ENCODE measurements around the gene BARD1. TPM values are rescaled to one million over a fixed set of nuclear protein-coding genes. Genes with fewer than 3 reads are reported as not detected.

Gene BARD1
- total and polyA plus RNA-seq, 2 of the 13 experiments (the other 11 are each of a cell fraction or from before 2014, with no cell fraction given) = 5.3 to 30.4 TPM

DNA sequence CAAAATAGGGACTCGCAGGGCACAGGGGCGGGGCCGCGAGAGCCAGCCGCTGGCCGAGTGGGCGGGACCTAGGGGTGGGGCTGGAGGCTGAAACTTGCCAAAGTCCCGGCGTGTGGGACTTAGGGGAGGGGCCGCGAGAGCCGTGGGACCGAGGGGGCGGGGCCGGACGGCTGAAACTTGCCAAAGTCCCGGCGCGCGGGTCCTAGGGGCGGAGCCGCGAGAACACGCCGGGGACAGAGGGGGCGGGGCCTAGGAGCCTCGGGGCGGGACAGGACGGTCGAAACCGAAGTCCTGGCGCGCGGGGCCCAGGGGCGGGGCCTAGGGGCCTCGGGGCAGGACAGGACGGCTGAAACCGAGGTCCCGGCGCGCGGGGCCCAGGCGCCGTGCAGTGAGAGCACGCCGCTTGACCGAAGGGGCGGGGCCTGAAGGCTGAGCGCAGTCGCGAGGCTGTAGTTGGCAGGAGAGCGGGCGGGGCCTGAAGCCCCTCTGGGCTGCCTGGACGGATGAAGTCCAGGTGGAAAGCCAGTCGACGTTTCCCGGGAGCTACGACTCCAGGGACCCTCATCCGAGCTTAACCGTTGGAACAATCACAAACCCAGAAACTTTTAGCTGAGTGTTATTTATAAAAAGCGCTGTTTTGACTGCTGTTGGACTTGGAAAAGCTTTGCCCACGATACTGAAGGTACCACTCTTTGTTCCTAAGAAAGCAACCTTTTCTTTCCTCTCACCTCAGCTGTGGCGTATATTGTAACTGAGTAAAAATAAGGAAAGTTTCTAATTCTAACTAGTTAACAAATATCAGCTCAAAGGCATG is 475 bp upstream of the BARD1 start (continued):
- TF ChIP-seq ZNF816 (CRISPR knock-in tag; IDR thresholded peaks at IDR 0.05; ENCODE audit: borderline replicate concordance) (0 out of 2 replicates have a peak, but pooled peaks have one; percentile 76), ZNF280B (CRISPR knock-in tag; IDR thresholded peaks at IDR 0.05; ENCODE audit: borderline replicate concordance) (no peak), RORA (CRISPR knock-in tag; IDR thresholded peaks at IDR 0.05) (no peak), ZNF260 (CRISPR knock-in tag; IDR thresholded peaks at IDR 0.05; ENCODE audit: borderline replicate concordance, low read depth) (no peak), TFE3 (CRISPR knock-in tag; IDR thresholded peaks at IDR 0.05) (0 out of 2 replicates have a peak, but pooled peaks have one; percentile 69), ATF7-NPFF (CRISPR knock-in tag; IDR thresholded peaks at IDR 0.05; ENCODE audit: low read depth) (no peak), TGIF2 (CRISPR knock-in tag; IDR thresholded peaks at IDR 0.05) (peak; percentile 88), TERF1 (CRISPR knock-in tag; IDR thresholded peaks at IDR 0.05) (no peak), KLF13 (CRISPR knock-in tag; IDR thresholded peaks at IDR 0.05) (no peak), ZNF792 (CRISPR knock-in tag; IDR thresholded peaks at IDR 0.05) (no peak; the same call in 1 of the 2 replicates), MED1 (CRISPR knock-in tag; IDR thresholded peaks at IDR 0.05) (peak; percentile 74), TCF7L2 (IDR thresholded peaks at IDR 0.05; ENCODE audit: low read depth, low read length) (no peak), PCBP1 (IDR thresholded peaks at IDR 0.05; ENCODE audit: borderline replicate concordance, low read depth, low read length) (no peak), TBL1XR1 (IDR thresholded peaks at IDR 0.05; ENCODE audit: borderline replicate concordance, low read length, partially characterized antibody) (no peak), GZF1 (CRISPR knock-in tag; IDR thresholded peaks at IDR 0.05) (no peak), NR2F1 (CRISPR knock-in tag; IDR thresholded peaks at IDR 0.05) (no peak)
- TF ChIP-seq, protein P1, sequence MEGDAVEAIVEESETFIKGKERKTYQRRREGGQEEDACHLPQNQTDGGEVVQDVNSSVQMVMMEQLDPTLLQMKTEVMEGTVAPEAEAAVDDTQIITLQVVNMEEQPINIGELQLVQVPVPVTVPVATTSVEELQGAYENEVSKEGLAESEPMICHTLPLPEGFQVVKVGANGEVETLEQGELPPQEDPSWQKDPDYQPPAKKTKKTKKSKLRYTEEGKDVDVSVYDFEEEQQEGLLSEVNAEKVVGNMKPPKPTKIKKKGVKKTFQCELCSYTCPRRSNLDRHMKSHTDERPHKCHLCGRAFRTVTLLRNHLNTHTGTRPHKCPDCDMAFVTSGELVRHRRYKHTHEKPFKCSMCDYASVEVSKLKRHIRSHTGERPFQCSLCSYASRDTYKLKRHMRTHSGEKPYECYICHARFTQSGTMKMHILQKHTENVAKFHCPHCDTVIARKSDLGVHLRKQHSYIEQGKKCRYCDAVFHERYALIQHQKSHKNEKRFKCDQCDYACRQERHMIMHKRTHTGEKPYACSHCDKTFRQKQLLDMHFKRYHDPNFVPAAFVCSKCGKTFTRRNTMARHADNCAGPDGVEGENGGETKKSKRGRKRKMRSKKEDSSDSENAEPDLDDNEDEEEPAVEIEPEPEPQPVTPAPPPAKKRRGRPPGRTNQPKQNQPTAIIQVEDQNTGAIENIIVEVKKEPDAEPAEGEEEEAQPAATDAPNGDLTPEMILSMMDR (CRISPR knock-in tag; IDR thresholded peaks at IDR 0.05) = peak; percentile 5; the same call in 1 of the 2 replicates
- TF ChIP-seq, protein P2, sequence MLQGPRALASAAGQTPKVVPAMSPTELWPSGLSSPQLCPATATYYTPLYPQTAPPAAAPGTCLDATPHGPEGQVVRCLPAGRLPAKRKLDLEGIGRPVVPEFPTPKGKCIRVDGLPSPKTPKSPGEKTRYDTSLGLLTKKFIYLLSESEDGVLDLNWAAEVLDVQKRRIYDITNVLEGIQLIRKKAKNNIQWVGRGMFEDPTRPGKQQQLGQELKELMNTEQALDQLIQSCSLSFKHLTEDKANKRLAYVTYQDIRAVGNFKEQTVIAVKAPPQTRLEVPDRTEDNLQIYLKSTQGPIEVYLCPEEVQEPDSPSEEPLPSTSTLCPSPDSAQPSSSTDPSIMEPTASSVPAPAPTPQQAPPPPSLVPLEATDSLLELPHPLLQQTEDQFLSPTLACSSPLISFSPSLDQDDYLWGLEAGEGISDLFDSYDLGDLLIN (CRISPR knock-in tag; IDR thresholded peaks at IDR 0.05; ENCODE audit: borderline replicate concordance) = peak; percentile 89; the same call in 1 of the 2 replicates
